Epithelial cell of proximal tubule (primary cell): ENCODE results near the gene SOX30. TPM values are rescaled to one million over a fixed set of nuclear protein-coding genes. Genes with fewer than 3 reads are reported as not detected.

ENCODE experiments used
- DNase-seq: peaks from one replicate; pipeline ENCODE4 v3.0.0-alpha.2; 2011; ENCODE audit warnings: low read depth
- H3K4me3 ChIP-seq: 2 replicates; pipeline ENCODE4 v1.5.1; 2011; ENCODE audit warnings: low read depth, mild to moderate bottlenecking, low read length
- CTCF ChIP-seq: conservative IDR thresholded peaks from 2 replicates; pipeline ENCODE4 v1.5.1; 2012; ENCODE audit warnings: low read depth, mild to moderate bottlenecking, low read length
- total RNA-seq: library from RNA; depleted of rRNA; stranded (reverse); fragments of >200 nt; gene quantifications from 2 replicates; pipeline ENCODE4 v1.2.3, GENCODE V29; 2015

SOX30 gene
- total RNA-seq, 1 donor from 2014 or later: 0.23 TPM

DNA sequence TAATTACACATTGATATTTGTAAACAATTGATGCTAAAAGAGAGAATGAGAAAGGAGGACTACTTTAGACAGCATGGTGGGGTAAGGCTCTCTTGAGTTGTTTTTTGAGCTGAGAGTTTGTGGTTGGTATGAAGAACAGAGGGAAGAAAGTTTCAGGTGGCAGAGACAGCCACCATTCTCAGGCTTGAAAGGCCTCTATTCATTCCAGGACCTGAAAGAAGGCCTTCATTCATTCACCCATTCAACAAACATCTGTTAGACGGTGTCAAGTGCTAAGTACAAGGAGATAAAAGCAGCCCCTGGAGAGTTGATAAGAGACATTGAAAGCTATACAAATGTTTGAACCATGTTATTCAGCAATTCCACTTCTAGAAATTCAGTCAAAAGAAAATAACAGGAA lies 55.0 kb downstream of the SOX30 start:
- H3K4me3 ChIP-seq: no peak overlapping the region
- no peak for TF ChIP-seq CTCF
- no peak for DNase-seq

- TF ChIP-seq CTCF: no peak
- no peak for DNase-seq
- H3K4me3 ChIP-seq: no peak overlapping the region
Measured at GRCh38 chr5:157596487-157596886, 55.8 kb downstream of the SOX30 start.

GRCh38 chr5:157594675-157595459 lies 57.4 kb downstream of the SOX30 start:
- TF ChIP-seq CTCF: no peak
- no peak overlapping the region for H3K4me3 ChIP-seq
- DNase-seq: no peak

DNA sequence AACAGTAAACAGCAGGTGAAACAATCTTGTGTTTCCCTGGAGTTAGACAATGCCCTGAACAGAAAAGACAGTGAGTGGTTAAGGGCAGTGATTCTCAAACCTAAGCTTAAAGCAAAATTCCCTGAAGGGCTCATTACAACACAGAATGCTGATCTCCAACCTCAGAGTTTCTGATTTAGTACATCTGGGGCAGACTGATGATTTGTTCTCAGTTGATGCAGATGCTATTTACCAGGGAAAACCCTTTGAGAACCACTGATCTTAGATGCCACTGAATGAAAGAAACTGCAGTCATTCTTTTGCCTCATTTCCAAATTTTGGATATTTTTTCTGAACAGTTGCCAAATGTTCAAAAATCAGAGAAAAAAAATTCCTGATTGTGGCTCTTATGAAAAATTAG lies 58.0 kb downstream of the SOX30 start:
- no peak for TF ChIP-seq CTCF
- no peak for DNase-seq
- H3K4me3 ChIP-seq: no peak overlapping the region

- H3K4me3 ChIP-seq: no peak overlapping the region
- TF ChIP-seq CTCF: no peak
- no peak for DNase-seq
Measured at GRCh38 chr5:157593052-157593757, 59.0 kb downstream of the SOX30 start.

DNA sequence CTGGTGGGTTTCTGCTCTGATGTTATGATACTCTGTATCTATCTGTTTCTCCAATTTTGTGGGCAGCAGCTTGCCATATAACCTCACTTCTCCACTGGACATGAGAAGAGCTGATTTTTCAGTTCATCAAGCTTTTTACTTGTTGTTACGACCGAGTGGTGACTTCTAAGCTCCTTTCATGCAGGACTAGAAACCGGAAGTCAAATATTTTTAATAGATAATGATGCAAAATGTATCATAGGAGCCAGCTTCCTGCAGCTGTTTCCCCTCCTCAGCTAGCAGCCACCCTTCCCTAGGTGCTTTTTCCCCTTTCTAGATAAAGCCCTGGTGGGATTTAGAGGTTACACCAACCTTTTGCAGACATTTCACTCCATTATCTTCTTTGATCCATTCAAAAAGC lies 59.6 kb downstream of the SOX30 start:
- no peak for DNase-seq
- no peak for TF ChIP-seq CTCF
- H3K4me3 ChIP-seq: no peak overlapping the region
